Transverse colon (tissue), 4 donors: ENCODE results near the gene CDK8. TPM values are rescaled to one million over a fixed set of nuclear protein-coding genes. Genes with fewer than 3 reads are reported as not detected.
A peak's percentile ranks its signal among the peaks of the same experiment; 100 is the strongest.

Source experiments
- DNase-seq: peaks from one replicate; pipeline ENCODE4 v3.0.0-alpha.2; 2019
- H3K27ac ChIP-seq, 4 donors: fragments of 200-600 bp; sonication (generic); 2 replicates each; pipeline ENCODE4 v1.5.1; 2016 to 2018; ENCODE audit warnings: inconsistent platforms in 4 of 4
- H3K27me3 ChIP-seq: fragments of 200-600 bp; sonication (generic); 2 replicates; pipeline ENCODE4 v1.5.1; 2017; ENCODE audit warnings: inconsistent platforms
- H3K36me3 ChIP-seq, 4 donors: fragments of 200-600 bp; sonication (generic); 2 replicates each; pipeline ENCODE4 v1.5.1; 2017 to 2019; ENCODE audit warnings: inconsistent platforms in 4 of 4
- H3K4me1 ChIP-seq, 4 donors: fragments of 200-600 bp; sonication (generic); 2 replicates each; pipeline ENCODE4 v1.5.1; 2017 to 2020; ENCODE audit warnings: inconsistent platforms in 4 of 4
- H3K4me3 ChIP-seq, 4 donors: fragments of 200-600 bp; sonication (generic); 1 replicate in 1 of 4; 2 replicates in 3 of 4; pipeline versions ENCODE4 v1.5.1 to v1.6.1; 2017 to 2019; ENCODE audit warnings: inconsistent platforms in 4 of 4
- H3K9me3 ChIP-seq, 2 donors: fragments of 200-600 bp; sonication (generic); 2 replicates each; pipeline ENCODE4 v1.5.1; 2017 to 2019; ENCODE audit warnings: inconsistent platforms in 2 of 2
- EP300 ChIP-seq: sonication (generic); formaldehyde crosslinking; IDR thresholded peaks from one replicate; pipeline ENCODE4 v1.6.1; 2017; ENCODE audit warnings: antibody characterized with exemption, low read depth
- POLR2A ChIP-seq: fragments of 450-650 bp; IDR thresholded peaks from one replicate; pipeline ENCODE4 v1.6.1; 2016; ENCODE audit warnings: antibody characterized with exemption, mild to moderate bottlenecking, moderate library complexity
- POLR2AphosphoS5 ChIP-seq, 3 donors: sonication (generic); formaldehyde crosslinking; IDR thresholded peaks; one replicate each; pipeline ENCODE4 v1.6.1; 2016; ENCODE audit warnings: antibody characterized with exemption in 3 of 3
- WGBS, 2 donors: methylation state at CpG; one replicate each; pipeline ENCODE4 v1.1.5; 2018; ENCODE audit warnings: low coverage in 1 of 2; 5-methylcytosine and 5-hydroxymethylcytosine counted together
- in situ Hi-C, 4 donors: fragments of 200-750 bp; cut with MboI; loops; one replicate each; pipeline versions ENCODE4 v1.15.0 to v1.15.1; 2017; ENCODE audit warnings: low sequenced_read_pairs in 3 of 4, low pct_ligation_motif_present in 1 of 4, low pct_unique_long_range_greater_than_20kb in 1 of 4
- intact Hi-C: fragments of 100-400 bp; cut with DNase I; formaldehyde crosslinking; loops from one replicate; pipeline ENCODE4 v1.15.1; 2023; ENCODE audit warnings: low total_unique reads
- total RNA-seq, 4 donors: library from RNA; depleted of rRNA; stranded (reverse); fragments of >200 nt; gene quantifications; one replicate each; pipeline ENCODE4 v1.1.0, GENCODE V29; 2016
- TF ChIP-seq, protein P1 (sequence below), 5 experiments: fragments of 200-600 bp in 3 of 5; fragments of 450-650 bp in 2 of 5; sonication (generic) in 3 of 5; IDR thresholded peaks; 1 replicate in 2 of 5; 2 replicates in 3 of 5; pipeline ENCODE4 v1.5.1; 2016 to 2017; ENCODE audit warnings: antibody characterized with exemption in 5 of 5, inconsistent platforms in 3 of 5, mild to moderate bottlenecking in 2 of 5, moderate library complexity in 1 of 5

CDK8 gene
- total RNA-seq, 4 donors from 2014 or later, result 8.6 to 37.4 (median 22.3) TPM

DNA sequence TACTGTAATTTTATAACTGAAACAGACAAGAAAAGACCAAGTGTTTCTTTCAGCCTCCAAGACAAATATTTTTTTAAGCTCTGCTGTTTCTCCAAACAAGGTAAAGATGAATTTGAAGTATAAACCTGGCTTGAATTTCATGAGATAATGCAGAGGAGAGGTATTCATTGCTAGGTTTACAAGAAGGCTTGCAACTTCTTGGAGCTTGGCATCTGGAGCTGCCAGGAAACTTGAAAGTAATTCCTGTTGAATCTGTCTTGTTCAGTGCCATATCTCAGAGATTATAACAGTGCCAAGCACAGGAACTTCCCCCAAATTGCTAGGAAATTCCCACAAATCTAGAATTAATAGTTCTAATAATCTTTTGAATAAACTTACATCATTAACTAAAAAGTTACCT lies 70.9 kb downstream of the CDK8 start:
- in situ Hi-C loops (no loop called here), intact Hi-C loops (no loop called here)
- TF ChIP-seq POLR2A (no peak), POLR2AphosphoS5 (IDR thresholded peaks at IDR 0.05) (no peak), EP300 (no peak)
- TF ChIP-seq, protein P1, sequence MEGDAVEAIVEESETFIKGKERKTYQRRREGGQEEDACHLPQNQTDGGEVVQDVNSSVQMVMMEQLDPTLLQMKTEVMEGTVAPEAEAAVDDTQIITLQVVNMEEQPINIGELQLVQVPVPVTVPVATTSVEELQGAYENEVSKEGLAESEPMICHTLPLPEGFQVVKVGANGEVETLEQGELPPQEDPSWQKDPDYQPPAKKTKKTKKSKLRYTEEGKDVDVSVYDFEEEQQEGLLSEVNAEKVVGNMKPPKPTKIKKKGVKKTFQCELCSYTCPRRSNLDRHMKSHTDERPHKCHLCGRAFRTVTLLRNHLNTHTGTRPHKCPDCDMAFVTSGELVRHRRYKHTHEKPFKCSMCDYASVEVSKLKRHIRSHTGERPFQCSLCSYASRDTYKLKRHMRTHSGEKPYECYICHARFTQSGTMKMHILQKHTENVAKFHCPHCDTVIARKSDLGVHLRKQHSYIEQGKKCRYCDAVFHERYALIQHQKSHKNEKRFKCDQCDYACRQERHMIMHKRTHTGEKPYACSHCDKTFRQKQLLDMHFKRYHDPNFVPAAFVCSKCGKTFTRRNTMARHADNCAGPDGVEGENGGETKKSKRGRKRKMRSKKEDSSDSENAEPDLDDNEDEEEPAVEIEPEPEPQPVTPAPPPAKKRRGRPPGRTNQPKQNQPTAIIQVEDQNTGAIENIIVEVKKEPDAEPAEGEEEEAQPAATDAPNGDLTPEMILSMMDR (IDR thresholded peaks at IDR 0.05), result no peak
- DNase-seq, result no peak
- H3K27ac ChIP-seq, result peak overlapping the region in 3 of 4 donors; percentile 26 to 44 (median 43)
- no peaks in the 10 kb centered on the region for H3K27me3 ChIP-seq
- no peak overlapping the region for H3K4me3 ChIP-seq
- no peaks in the 10 kb centered on the region for H3K36me3 ChIP-seq
- peaks cover 0 to 35% (median 6%) of the 10 kb centered on the region in 4 donors for H3K4me1 ChIP-seq
- no peaks in the 10 kb centered on the region for H3K9me3 ChIP-seq

DNA sequence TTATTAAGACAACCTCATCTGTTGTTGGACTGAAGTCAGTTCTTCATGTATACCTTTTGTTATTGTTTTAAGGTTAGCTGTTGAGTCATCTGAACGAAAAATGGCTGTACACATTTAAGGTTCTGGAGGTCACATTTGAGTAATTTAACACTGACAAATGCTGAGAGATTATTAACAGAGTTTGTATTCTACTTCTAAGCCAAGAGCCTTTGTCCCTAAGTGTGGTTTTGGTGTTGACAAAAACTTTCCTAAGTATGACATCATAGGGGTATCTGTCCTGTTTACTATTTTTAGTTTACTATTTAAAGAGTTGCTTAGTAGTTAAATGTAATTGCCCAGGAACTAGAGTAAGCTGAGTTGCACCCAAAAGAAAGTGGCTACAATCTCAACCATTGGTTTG lies 71.9 kb downstream of the CDK8 start:
- Histone ChIP-seq H3K27me3 (no peaks in the 10 kb centered on the region), H3K27ac (peak overlapping the region; percentile 9 to 44 (median 26)), H3K4me3 (no peak overlapping the region), H3K36me3 (no peaks in the 10 kb centered on the region), H3K4me1 (peaks cover 0 to 39% (median 7%) of the 10 kb centered on the region in 4 donors), H3K9me3 (no peaks in the 10 kb centered on the region)
- in situ Hi-C loops (no loop called here), intact Hi-C loops (no loop called here)
- 74% methylated on average over 1 of the region's 1 CpG; no CpG with 5 or more reads in 1 of the 2 donors for WGBS, 2 donors
- TF ChIP-seq POLR2AphosphoS5 (IDR thresholded peaks at IDR 0.05) (no peak), POLR2A (no peak), EP300 (no peak)
- TF ChIP-seq, protein P1 (IDR thresholded peaks at IDR 0.05), result no peak
- DNase-seq, result no peak

DNA sequence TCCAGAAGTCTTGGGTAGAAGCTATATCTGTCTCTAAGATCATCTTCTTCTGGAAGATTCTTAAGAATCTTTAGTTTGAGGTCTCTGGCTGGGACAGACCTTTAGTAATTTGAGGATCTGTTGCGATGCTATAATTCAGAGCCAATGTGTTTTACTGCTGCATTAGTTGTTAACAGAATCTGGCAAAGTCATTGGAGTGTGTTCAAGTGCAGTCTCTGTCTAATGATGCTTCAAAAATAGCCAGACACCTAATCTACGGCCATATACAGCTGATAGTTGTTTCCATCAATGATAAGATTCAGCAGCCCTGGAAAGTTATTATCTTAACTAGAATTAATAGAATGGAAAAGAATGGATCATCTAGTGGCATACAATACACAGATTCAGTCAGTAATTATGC lies 72.6 kb downstream of the CDK8 start:
- DNase-seq, result no peak
- Histone ChIP-seq H3K9me3 (no peaks in the 10 kb centered on the region), H3K4me3 (no peak overlapping the region), H3K36me3 (no peaks in the 10 kb centered on the region), H3K4me1 (peaks cover 0 to 39% (median 7%) of the 10 kb centered on the region in 4 donors), H3K27ac (peak overlapping the region in 3 of 4 donors; percentile 9 to 44 (median 26)), H3K27me3 (no peaks in the 10 kb centered on the region)
- TF ChIP-seq POLR2AphosphoS5 (IDR thresholded peaks at IDR 0.05) (no peak), EP300 (no peak), POLR2A (no peak)
- TF ChIP-seq, protein P1 (IDR thresholded peaks at IDR 0.05), result no peak
- 77 to 78% methylated on average over 2 of the region's 2 CpGs for WGBS, 2 donors
- intact Hi-C loops, result no loop called here
- in situ Hi-C loops, result no loop called here

DNA sequence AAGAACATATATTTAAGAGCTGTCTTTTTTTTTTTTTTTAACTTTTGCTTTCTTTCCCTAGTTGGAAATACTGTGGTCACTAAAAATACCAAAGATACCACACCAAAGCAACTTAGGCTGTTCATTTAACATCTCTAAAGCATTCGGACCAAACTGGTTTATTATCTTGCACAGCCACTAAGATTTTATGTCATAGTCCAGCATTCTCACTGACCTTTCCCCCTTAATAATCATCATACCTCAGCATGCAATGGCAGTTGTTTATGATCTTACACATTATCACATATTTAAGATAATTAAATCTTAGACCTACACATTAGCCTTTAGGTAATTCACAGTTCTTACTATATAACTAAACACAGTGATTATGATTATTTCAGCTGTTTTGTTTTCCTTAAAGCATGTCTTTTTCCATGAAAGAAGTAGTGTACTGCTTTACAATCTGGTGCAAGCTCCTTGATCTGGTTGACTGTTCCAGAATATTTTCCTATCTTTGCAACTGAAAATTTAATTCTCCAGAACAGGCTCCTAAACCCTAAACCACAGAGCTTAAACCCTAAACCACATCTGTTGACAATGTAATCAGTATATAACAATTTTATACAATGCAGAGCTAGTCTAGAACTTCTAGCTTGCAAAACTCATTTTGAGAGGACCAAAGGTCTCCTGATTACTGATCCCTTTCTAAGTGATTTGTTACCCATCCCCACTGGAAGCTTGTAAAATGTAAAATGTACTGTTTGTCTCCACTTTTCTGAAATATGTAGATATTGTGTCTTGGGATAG lies 74.2 kb downstream of the CDK8 start:
- Histone ChIP-seq H3K4me3 (no peak overlapping the region), H3K36me3 (no peaks in the 10 kb centered on the region), H3K27ac (peak overlapping the region in 1 of 4 donors; percentile 12), H3K27me3 (no peaks in the 10 kb centered on the region), H3K4me1 (peaks cover 0 to 39% (median 7%) of the 10 kb centered on the region in 4 donors), H3K9me3 (no peaks in the 10 kb centered on the region)
- in situ Hi-C loops, result no loop called here
- DNase-seq, result no peak
- intact Hi-C loops, result no loop called here
- WGBS, 2 donors, result 40 to 50% methylated on average over 1 of the region's 1 CpG
- TF ChIP-seq, protein P1 (IDR thresholded peaks at IDR 0.05), result no peak
- no peak for TF ChIP-seq EP300
- TF ChIP-seq POLR2A, result no peak
- TF ChIP-seq POLR2AphosphoS5 (IDR thresholded peaks at IDR 0.05), result no peak
